SU-DHL-6 (cell line): Measurements from ENCODE around the gene AATF.

ENCODE experiments used
- H2AFZ ChIP-seq: fragments of 200-600 bp; sonication (generic); 2 replicates; pipeline ENCODE4 v1.6.1; 2014; ENCODE audit warnings: low read depth, mild to moderate bottlenecking, moderate library complexity, mixed read lengths, antibody characterized with exemption, low read length; ENCODE audit not compliant: severe bottlenecking
- H3F3A ChIP-seq: fragments of 200-600 bp; shearing (Covaris generic); 2 replicates; pipeline ENCODE4 v1.6.0; 2016; ENCODE audit warnings: antibody characterized with exemption, mild to moderate bottlenecking; ENCODE audit not compliant: insufficient read depth
- H3K27ac ChIP-seq: fragments of 200-600 bp; sonication (generic); 2 replicates; pipeline ENCODE4 v1.5.1; 2016; ENCODE audit warnings: low read depth, mild to moderate bottlenecking, low read length, moderate library complexity, mixed read lengths
- H3K27me3 ChIP-seq: fragments of 200-600 bp; sonication (generic), shearing (Covaris generic); 2 replicates; pipeline ENCODE4 v1.6.0; 2014; ENCODE audit warnings: mild to moderate bottlenecking, low read length
- H3K36me3 ChIP-seq: fragments of 200-600 bp; sonication (generic); 2 replicates; pipeline ENCODE4 v1.6.1; 2014; ENCODE audit warnings: mild to moderate bottlenecking, low read length, mixed read lengths
- H3K4me2 ChIP-seq: fragments of 300-600, 200-600 bp; shearing (Covaris generic), sonication (generic); 2 replicates; pipeline ENCODE4 v1.6.0; 2014; ENCODE audit warnings: low read length, low read depth, mild to moderate bottlenecking; ENCODE audit not compliant: poor library complexity, severe bottlenecking
- H3K4me3 ChIP-seq: fragments of 200-600 bp; sonication (generic); 2 replicates; pipeline ENCODE4 v1.5.1; 2014; ENCODE audit warnings: antibody characterized with exemption, low read length, mild to moderate bottlenecking, mixed read lengths; ENCODE audit not compliant: insufficient read depth, poor library complexity, severe bottlenecking
- H3K79me2 ChIP-seq: fragments of 200-600 bp; sonication (generic); 2 replicates; pipeline ENCODE4 v1.6.1; 2014; ENCODE audit warnings: mild to moderate bottlenecking, low read length, moderate library complexity; ENCODE audit not compliant: insufficient read depth
- H3K9ac ChIP-seq: fragments of 200-600 bp; sonication (generic); 2 replicates; pipeline ENCODE4 v1.7.0; 2014; ENCODE audit warnings: mild to moderate bottlenecking, low read length
- H3K9me2 ChIP-seq: fragments of 200-600 bp; sonication (generic); replicated peaks from 2 replicates; pipeline ENCODE4 v1.6.1; 2014; ENCODE audit warnings: low read length; ENCODE audit not compliant: insufficient read depth
- H3K9me3 ChIP-seq: fragments of 200-600 bp; sonication (generic); 2 replicates; pipeline ENCODE4 v1.6.1; 2014; ENCODE audit warnings: low read length, mixed read lengths; ENCODE audit not compliant: insufficient read depth
- H4K20me1 ChIP-seq: fragments of 200-600 bp; sonication (generic); 2 replicates; pipeline ENCODE4 v1.6.1; 2014; ENCODE audit warnings: low read depth, mild to moderate bottlenecking, antibody characterized with exemption, low read length, moderate library complexity, mixed read lengths
- EZH2phosphoT487 ChIP-seq: fragments of 200-600 bp; sonication (generic), shearing (Covaris generic); conservative IDR thresholded peaks from 2 replicates; pipeline ENCODE4 v1.6.1; 2018; ENCODE audit warnings: mild to moderate bottlenecking, antibody characterized with exemption, low read length, moderate library complexity, mixed read lengths
- TF ChIP-seq, protein P1 (sequence below): fragments of 200-600 bp; sonication (generic); IDR thresholded peaks from one replicate; pipeline ENCODE4 v1.5.1; 2017; ENCODE audit warnings: antibody characterized with exemption, mild to moderate bottlenecking, low read length, moderate library complexity; ENCODE audit not compliant: insufficient read depth, poor library complexity, severe bottlenecking

Gene AATF

DNA sequence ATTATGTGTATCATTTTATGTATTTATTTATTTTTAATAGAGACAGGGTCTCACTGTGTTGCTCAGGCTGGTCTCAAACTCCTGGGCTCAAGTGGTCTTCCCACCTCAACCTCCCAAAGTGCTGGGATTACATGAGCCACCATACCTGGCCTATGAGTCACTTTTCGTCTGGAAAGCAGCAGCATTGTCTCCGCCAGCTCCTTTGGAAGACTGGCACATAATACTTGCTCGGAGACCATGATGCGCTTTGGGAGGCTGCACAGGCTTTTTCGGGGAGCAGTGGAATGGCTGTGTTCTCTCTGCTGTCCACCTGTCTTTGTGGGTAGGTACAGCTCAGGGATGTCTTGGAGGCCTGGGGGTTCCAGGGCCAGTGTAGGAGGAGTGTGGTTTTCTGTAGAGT, 102.2 kb downstream of the AATF start:
- Histone ChIP-seq H3K9me2 (no peaks in the 10 kb centered on the region), H3K9me3 (no peaks in the 10 kb centered on the region), H3K27ac (no peak overlapping the region), H2AFZ (no peak overlapping the region), H3K79me2 (peaks cover 3% of the 10 kb centered on the region; the same call in 1 of the 2 replicates), H3K9ac (no peak overlapping the region), H3F3A (peaks cover 7% of the 10 kb centered on the region; the same call in 1 of the 2 replicates), H3K4me2 (no peak overlapping the region), H3K27me3 (no peaks in the 10 kb centered on the region), H3K4me3 (no peak overlapping the region), H3K36me3 (no peaks in the 10 kb centered on the region), H4K20me1 (no peaks in the 10 kb centered on the region)
- TF ChIP-seq, protein P1, sequence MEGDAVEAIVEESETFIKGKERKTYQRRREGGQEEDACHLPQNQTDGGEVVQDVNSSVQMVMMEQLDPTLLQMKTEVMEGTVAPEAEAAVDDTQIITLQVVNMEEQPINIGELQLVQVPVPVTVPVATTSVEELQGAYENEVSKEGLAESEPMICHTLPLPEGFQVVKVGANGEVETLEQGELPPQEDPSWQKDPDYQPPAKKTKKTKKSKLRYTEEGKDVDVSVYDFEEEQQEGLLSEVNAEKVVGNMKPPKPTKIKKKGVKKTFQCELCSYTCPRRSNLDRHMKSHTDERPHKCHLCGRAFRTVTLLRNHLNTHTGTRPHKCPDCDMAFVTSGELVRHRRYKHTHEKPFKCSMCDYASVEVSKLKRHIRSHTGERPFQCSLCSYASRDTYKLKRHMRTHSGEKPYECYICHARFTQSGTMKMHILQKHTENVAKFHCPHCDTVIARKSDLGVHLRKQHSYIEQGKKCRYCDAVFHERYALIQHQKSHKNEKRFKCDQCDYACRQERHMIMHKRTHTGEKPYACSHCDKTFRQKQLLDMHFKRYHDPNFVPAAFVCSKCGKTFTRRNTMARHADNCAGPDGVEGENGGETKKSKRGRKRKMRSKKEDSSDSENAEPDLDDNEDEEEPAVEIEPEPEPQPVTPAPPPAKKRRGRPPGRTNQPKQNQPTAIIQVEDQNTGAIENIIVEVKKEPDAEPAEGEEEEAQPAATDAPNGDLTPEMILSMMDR = no peak
- no peak for TF ChIP-seq EZH2phosphoT487

DNA sequence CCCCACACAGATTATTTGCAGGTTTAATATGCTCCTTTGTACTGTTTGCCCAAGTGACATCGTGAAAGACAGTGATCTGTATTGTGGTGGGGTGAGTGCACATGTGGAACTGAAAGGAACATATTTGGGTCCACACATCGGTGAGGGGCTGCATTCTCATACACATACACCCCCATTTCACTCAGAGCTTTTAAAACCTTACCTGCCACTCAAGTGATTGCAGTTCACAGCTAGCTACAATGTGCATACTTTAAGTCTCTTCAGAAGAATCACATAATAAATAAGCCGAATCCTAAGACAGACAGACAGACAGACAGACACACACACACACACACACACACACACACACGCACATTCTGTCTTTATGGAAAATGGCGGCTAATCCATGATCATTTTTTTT, 102.6 kb downstream of the AATF start:
- H3K4me2 ChIP-seq = no peak overlapping the region
- no peak overlapping the region for H3K27ac ChIP-seq
- H3K9me2 ChIP-seq = no peaks in the 10 kb centered on the region
- no peaks in the 10 kb centered on the region for H4K20me1 ChIP-seq
- H3K9me3 ChIP-seq = no peaks in the 10 kb centered on the region
- TF ChIP-seq, protein P1 = no peak
- TF ChIP-seq EZH2phosphoT487 = no peak
- no peak overlapping the region for H3K9ac ChIP-seq
- no peaks in the 10 kb centered on the region for H3K27me3 ChIP-seq
- H2AFZ ChIP-seq = no peak overlapping the region
- H3K4me3 ChIP-seq = no peak overlapping the region
- H3K36me3 ChIP-seq = no peaks in the 10 kb centered on the region
- peaks cover 3% of the 10 kb centered on the region; the same call in 1 of the 2 replicates for H3K79me2 ChIP-seq
- peaks cover 7% of the 10 kb centered on the region; the same call in 1 of the 2 replicates for H3F3A ChIP-seq

DNA sequence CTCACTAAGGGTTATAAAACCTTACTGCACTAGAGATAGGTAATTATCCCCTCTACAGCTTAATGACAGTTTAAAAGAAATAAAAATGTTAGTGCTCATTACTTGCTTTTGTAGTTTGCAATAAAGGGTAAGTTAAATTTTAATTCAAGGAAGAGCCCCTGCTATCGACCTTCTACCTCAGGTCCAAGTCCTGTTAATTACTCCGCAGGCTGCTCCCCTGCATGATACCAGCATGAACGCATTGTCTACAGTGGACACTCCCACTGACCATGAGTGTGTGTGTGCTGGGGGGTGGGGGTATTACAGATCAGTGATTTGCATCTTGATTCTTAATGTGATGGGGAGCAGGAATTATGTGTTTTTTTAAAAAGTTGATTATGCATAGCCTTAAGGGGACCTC, 103.1 kb downstream of the AATF start:
- Histone ChIP-seq H3F3A (peaks cover 7% of the 10 kb centered on the region; the same call in 1 of the 2 replicates), H3K9me3 (no peaks in the 10 kb centered on the region), H2AFZ (no peak overlapping the region), H3K9ac (no peak overlapping the region), H3K9me2 (no peaks in the 10 kb centered on the region), H3K36me3 (no peaks in the 10 kb centered on the region), H3K27ac (no peak overlapping the region), H3K4me2 (no peak overlapping the region), H3K4me3 (no peak overlapping the region), H4K20me1 (no peaks in the 10 kb centered on the region), H3K79me2 (peaks cover 3% of the 10 kb centered on the region; the same call in 1 of the 2 replicates), H3K27me3 (no peaks in the 10 kb centered on the region)
- TF ChIP-seq, protein P1 = no peak
